CD4-positive, alpha-beta T cell (primary cell): Measurements from ENCODE around the gene CD300A. TPM values are rescaled to one million over a fixed set of nuclear protein-coding genes. Genes with fewer than 3 reads are reported as not detected.

Experiments used
- ATAC-seq: fragments of 200-7000 bp; cut with Tn5 transposase; one replicate; pipeline ENCODE4 v1.10.0; 2022; ENCODE audit warnings: mild to moderate bottlenecking; ENCODE audit not compliant: poor library complexity
- CTCF ChIA-PET: fragments of 350-600 bp; sonication (Branson Sonifier 250); formaldehyde crosslinking; loops from one replicate; lab custom pipeline; 2021; ENCODE audit warnings: antibody characterized with exemption, inconsistent platforms; lab: Charles Lee
- POLR2A ChIA-PET: fragments of 350-600 bp; sonication (Branson Sonifier 250); formaldehyde crosslinking; loops from one replicate; lab custom pipeline; 2021; ENCODE audit warnings: antibody characterized with exemption, inconsistent platforms; lab: Charles Lee
- DNase-seq, 14 experiments: peaks; one replicate each; pipeline ENCODE4 v3.0.0-alpha.2; 2013 to 2020; ENCODE audit warnings: mixed read lengths in 2 of 14
- H3K27ac ChIP-seq, 2 donors: one replicate each; pipeline versions ENCODE4 v1.5.1 to v1.7.0; 2013; ENCODE audit warnings: low read length in 2 of 2, low read depth in 1 of 2, mild to moderate bottlenecking in 1 of 2
- H3K27me3 ChIP-seq, 2 experiments: 1 replicate in 1 of 2; 2 replicates in 1 of 2; pipeline versions ENCODE4 v1.6.1 to v1.7.0; 2013; ENCODE audit warnings: low read length in 2 of 2, control low read depth in 1 of 2, mild to moderate bottlenecking in 1 of 2, moderate library complexity in 1 of 2; ENCODE audit not compliant: insufficient read depth in 2 of 2, control insufficient read depth in 1 of 2
- H3K36me3 ChIP-seq: one replicate; pipeline ENCODE4 v1.6.1; 2013; ENCODE audit warnings: low read length, control low read depth; ENCODE audit not compliant: insufficient read depth
- H3K4me1 ChIP-seq: one replicate; pipeline ENCODE4 v1.6.1; 2013; ENCODE audit warnings: low read length, control low read depth; ENCODE audit not compliant: insufficient read depth
- H3K4me3 ChIP-seq: one replicate; pipeline ENCODE4 v1.5.1; 2013; ENCODE audit warnings: mild to moderate bottlenecking, low read length, moderate library complexity
- H3K9me3 ChIP-seq, 2 experiments: 1 replicate in 1 of 2; 2 replicates in 1 of 2; pipeline versions ENCODE4 v1.6.1 to v1.7.0; 2013; ENCODE audit warnings: low read length in 2 of 2, mild to moderate bottlenecking in 2 of 2, control low read depth in 1 of 2, moderate library complexity in 1 of 2; ENCODE audit not compliant: control insufficient read depth in 1 of 2, insufficient read depth in 1 of 2
- H3K27ac Mint-ChIP-seq: one replicate; pipeline ENCODE4 v1.8.0; 2020; ENCODE audit warnings: mixed read lengths
- H3K27me3 Mint-ChIP-seq: one replicate; pipeline ENCODE4 v1.8.0; 2021; ENCODE audit warnings: mixed read lengths
- H3K36me3 Mint-ChIP-seq: one replicate; pipeline ENCODE4 v1.8.0; 2021; ENCODE audit warnings: low read depth, mixed read lengths
- H3K4me1 Mint-ChIP-seq: one replicate; pipeline ENCODE4 v1.8.0; 2021; ENCODE audit warnings: low read depth, mixed read lengths
- H3K4me3 Mint-ChIP-seq: one replicate; pipeline ENCODE4 v1.8.0; 2020; ENCODE audit warnings: mild to moderate bottlenecking, mixed read lengths
- H3K9me3 Mint-ChIP-seq: one replicate; pipeline ENCODE4 v1.8.0; 2020; ENCODE audit warnings: mixed read lengths
- intact Hi-C, 2 experiments: fragments of 100-400 bp; cut with DNase I in 1 of 2; cut with micrococcal nuclease in 1 of 2; formaldehyde crosslinking; loops; one replicate each; pipeline versions ENCODE4 v1.15.1 to v1.9.0; 2023 to 2025; cut with DNase I, micrococcal nuclease
- total RNA-seq, 174 experiments: library from RNA in 2 of 174; stranded (reverse) in 2 of 174; gene quantifications; one replicate each; pipeline ENCODE4 v1.2.3 and lab custom pipeline; 2021 to 2026
- TF ChIP-seq, protein P1 (sequence below): fragments of 200-600 bp; IDR thresholded peaks from one replicate; pipeline ENCODE4 v1.8.0; 2022; ENCODE audit warnings: antibody characterized with exemption, mild to moderate bottlenecking

CD300A gene
- total RNA-seq, 2 experiments from 2014 or later = 1.8 to 2.6 TPM

DNA sequence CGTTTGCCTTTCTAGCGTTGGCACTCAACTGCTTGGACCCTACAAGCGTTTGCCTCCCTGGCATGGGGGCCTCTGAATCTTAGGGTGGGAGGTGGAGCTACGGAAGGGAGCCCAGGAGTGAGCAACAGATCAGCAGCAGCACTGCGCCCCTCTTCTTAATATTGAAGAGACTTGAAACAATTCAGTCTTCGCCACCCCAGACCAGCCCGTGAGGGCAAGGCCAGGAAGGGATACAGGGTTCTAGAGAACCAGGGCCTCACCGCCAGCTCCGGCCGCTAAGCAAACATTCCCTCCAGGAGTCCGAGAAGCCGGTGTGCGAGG lies 36.1 kb upstream of the CD300A start:
- H3K9me3 Mint-ChIP-seq = no peaks in the 10 kb centered on the region
- H3K27ac Mint-ChIP-seq = no peak overlapping the region
- Histone ChIP-seq H3K36me3 (no peaks in the 10 kb centered on the region), H3K4me3 (no peak overlapping the region), H3K27ac (no peak overlapping the region), H3K4me1 (peaks cover 27% of the 10 kb centered on the region), H3K27me3 (peaks cover 36 to 41% of the 10 kb centered on the region in 2 experiments), H3K9me3 (peaks cover 0 to 21% of the 10 kb centered on the region in 2 experiments)
- ChIA-PET POLR2A (no interaction called here), CTCF (interaction anchor here (1.2 kb wide), 1 partner anchor 51 kb away, joined by 3 read pairs; no protein-coding TSS in a partner anchor)
- intact Hi-C loops = no loop called here
- DNase-seq (no peak), ATAC-seq (no peak)
- no peak overlapping the region for H3K4me3 Mint-ChIP-seq
- H3K27me3 Mint-ChIP-seq = peaks cover 74% of the 10 kb centered on the region
- no peaks in the 10 kb centered on the region for H3K36me3 Mint-ChIP-seq
- no peaks in the 10 kb centered on the region for H3K4me1 Mint-ChIP-seq
- TF ChIP-seq, protein P1, sequence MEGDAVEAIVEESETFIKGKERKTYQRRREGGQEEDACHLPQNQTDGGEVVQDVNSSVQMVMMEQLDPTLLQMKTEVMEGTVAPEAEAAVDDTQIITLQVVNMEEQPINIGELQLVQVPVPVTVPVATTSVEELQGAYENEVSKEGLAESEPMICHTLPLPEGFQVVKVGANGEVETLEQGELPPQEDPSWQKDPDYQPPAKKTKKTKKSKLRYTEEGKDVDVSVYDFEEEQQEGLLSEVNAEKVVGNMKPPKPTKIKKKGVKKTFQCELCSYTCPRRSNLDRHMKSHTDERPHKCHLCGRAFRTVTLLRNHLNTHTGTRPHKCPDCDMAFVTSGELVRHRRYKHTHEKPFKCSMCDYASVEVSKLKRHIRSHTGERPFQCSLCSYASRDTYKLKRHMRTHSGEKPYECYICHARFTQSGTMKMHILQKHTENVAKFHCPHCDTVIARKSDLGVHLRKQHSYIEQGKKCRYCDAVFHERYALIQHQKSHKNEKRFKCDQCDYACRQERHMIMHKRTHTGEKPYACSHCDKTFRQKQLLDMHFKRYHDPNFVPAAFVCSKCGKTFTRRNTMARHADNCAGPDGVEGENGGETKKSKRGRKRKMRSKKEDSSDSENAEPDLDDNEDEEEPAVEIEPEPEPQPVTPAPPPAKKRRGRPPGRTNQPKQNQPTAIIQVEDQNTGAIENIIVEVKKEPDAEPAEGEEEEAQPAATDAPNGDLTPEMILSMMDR = no peak

DNA sequence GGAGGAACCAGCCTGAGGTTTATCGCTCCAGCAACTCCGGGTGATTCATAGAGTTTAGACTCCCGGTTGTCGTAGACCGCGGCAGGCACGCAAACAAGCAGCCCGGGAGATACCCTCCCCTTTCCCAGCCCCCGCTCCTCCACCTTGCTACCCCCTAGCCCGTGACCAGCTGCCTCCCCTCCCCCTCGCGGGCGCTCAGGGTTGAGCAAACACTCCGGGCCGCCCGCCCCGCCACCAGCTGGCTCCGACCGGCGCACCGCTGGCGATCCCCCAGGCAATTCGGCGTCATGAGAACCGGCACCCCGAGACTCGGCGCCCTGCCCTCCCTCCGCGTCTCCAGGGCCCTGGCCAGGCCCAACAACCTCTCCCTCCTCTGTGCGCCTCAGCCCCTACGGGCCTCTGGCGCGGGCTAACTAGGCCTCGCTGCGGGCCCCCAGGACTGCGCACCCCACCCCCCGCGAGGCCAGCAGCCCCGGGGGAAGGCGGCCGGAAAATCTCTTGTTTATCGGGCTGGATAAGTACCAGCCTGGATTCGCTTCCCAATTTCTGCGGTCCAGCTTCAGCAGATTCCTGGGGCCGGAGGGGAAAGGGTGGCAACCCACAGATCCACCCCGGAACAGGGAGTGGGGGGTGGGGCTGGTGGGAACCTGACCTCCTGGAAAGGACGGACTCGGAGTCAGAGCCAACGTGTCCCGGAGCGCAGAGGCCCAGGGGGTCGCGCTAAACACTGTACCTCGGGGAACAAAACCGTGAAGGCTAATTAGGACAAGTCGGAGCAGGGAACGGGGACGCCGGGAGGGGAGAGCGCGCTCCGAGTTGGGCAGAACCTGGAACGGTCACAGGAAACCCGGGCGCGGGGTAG lies 35.5 kb upstream of the CD300A start:
- Histone ChIP-seq H3K9me3 (peaks cover 0 to 21% of the 10 kb centered on the region in 2 experiments), H3K4me3 (peak overlapping the region; percentile 40), H3K27me3 (peaks cover 36 to 41% of the 10 kb centered on the region in 2 experiments), H3K27ac (no peak overlapping the region), H3K4me1 (peaks cover 27% of the 10 kb centered on the region), H3K36me3 (no peaks in the 10 kb centered on the region)
- peaks cover 74% of the 10 kb centered on the region for H3K27me3 Mint-ChIP-seq
- intact Hi-C loops = no loop called here
- ATAC-seq (no peak), DNase-seq (peak in 2 of 14 experiments; percentile 59 to 68)
- no peak overlapping the region for H3K27ac Mint-ChIP-seq
- TF ChIP-seq, protein P1 = no peak
- CTCF ChIA-PET = interaction anchor here (1.2 kb wide), 1 partner anchor 52 kb away, joined by 3 read pairs; no protein-coding TSS in a partner anchor
- H3K36me3 Mint-ChIP-seq = no peaks in the 10 kb centered on the region
- no peaks in the 10 kb centered on the region for H3K9me3 Mint-ChIP-seq
- no peak overlapping the region for H3K4me3 Mint-ChIP-seq
- POLR2A ChIA-PET = no interaction called here
- no peaks in the 10 kb centered on the region for H3K4me1 Mint-ChIP-seq

- peak; percentile 48 for ATAC-seq
- Histone ChIP-seq H3K9me3 (peaks cover 0 to 23% of the 10 kb centered on the region in 2 experiments), H3K4me3 (peak within 1 kb of the TSS; percentile 40), H3K27ac (no peak within 1 kb of the TSS), H3K27me3 (peaks cover 36 to 41% of the 10 kb centered on the region in 2 experiments), H3K36me3 (no peaks in the 10 kb centered on the region), H3K4me1 (peaks cover 27% of the 10 kb centered on the region)
- Mint-ChIP-seq H3K27me3 (peaks cover 74% of the 10 kb centered on the region), H3K4me1 (no peaks in the 10 kb centered on the region), H3K4me3 (no peak within 1 kb of the TSS), H3K36me3 (no peaks in the 10 kb centered on the region), H3K27ac (no peak within 1 kb of the TSS), H3K9me3 (no peaks in the 10 kb centered on the region)
- TF ChIP-seq, protein P1 = no peak
- intact Hi-C loops = no loop called here
- ChIA-PET CTCF (no interaction called here), POLR2A (no interaction called here)
- DNase-seq = peak in 8 of 14 experiments; percentile 9 to 73 (median 20)
Observed at GRCh38 chr17:74431568-74432423, 34.6 kb upstream of the CD300A start, which contains the start of gene GPRC5C. GPRC5C (plus strand) TSS chr17:74432088; CDS start chr17:74439777, 7,689 bp downstream.
